Smooth muscle cell of the brain vasculature (primary cell): Measurements from ENCODE around the gene VASP.

Experiments
- DNase-seq: peaks from one replicate; pipeline ENCODE4 v3.0.0-alpha.2; 2012; ENCODE audit warnings: low read depth, low spot score

VASP gene

GRCh38 chr19:45514376-45515051 lies 7.2 kb downstream of the VASP start:
- no peak for DNase-seq

DNA sequence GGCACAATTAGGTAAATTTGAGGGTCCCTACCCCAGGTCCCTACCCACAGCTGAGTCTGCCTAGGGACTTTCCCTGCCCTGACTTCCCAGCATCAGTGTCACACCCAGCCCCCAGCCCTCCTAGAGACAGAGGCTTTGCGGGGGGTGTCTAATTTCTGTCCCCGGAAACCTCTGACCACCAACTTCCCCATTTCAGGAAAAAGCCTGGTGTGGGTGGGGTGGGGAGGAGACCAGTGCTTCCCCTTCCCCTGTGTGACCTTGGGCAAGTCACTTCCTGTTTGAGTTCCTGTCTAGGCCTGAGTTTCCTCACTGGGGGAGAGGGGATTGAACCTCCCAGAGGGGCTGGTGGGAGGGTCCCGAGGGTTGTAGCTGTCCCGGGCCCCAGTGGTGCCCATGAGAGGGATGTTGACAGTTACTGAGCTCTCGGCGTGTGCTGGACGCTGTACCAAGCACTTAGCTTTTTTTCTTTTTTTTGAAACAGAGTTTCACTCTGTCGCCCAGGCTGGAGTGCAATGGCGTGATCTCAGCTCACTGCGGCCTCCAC lies 7.9 kb downstream of the VASP start:
- no peak for DNase-seq

DNA sequence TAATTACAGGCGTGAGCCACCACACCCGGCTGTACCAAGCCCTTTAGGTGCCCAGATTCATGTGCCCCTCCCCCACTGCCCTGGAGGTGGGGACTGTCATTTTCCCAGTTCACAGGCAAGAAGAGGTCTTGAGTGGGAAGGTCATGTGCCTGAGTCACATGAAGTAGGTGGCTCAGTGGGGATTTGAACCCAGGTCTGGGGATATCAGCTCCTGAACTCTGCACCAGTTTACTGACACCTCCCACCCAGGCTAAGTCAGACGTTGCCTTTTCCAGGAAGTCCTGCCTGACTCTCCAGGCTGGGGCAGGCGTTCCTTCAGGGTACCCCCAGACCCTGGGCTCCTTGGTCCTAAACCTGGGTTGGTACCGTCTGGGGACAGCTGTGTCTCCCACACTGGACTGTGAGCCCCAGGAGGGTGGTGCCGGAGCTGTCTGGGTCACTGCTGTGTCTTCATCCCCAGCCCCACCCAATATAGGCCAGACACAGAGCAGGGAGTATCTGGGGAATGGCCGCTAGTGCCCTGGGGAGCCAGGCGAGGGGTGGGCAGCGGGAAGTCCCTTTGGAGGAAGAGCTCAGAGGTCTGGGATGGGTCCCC lies 8.6 kb downstream of the VASP start:
- DNase-seq, result no peak

- no peak for DNase-seq
These were observed 10.0 kb downstream of the VASP start for GRCh38 chr19:45517238-45517637.

GRCh38 chr19:45517641-45518468 lies 10.6 kb downstream of the VASP start:
- DNase-seq, result no peak

GRCh38 chr19:45518469-45518826 lies 11.2 kb downstream of the VASP start:
- DNase-seq, result no peak

DNA sequence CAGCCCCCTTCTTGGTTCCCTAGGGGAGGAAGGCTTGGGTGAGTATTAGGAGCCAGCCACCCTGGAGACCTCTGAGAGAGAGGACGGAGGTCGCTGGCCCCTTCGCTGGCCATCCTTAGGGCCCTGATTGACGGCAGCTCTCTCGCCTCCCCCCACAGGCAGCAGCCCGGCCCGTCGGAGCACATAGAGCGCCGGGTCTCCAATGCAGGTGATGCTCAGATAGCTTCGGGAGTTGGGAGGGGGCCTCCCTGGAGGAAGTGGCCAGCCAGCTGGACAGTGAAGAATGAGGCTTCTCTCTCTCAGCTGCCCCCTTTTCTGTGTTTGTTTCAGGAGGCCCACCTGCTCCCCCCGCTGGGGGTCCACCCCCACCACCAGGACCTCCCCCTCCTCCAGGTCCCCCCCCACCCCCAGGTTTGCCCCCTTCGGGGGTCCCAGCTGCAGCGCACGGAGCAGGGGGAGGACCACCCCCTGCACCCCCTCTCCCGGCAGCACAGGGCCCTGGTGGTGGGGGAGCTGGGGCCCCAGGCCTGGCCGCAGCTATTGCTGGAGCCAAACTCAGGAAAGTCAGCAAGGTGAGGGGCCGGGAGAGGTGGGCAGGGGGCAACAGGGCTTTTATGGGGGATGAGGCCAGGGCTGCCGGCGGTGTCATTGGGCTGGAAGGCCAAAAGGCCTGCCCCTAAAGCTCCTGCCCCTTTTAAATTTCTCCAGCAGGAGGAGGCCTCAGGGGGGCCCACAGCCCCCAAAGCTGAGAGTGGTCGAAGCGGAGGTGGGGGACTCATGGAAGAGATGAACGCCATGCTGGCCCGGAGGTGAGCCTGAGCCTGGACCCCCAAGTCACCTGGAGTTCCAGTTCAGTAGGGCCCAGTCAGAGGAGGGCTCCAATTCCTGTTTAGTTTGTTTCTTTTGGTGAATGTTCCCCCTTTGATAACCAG lies 15.0 kb downstream of the VASP start:
- no peak for DNase-seq

DNA sequence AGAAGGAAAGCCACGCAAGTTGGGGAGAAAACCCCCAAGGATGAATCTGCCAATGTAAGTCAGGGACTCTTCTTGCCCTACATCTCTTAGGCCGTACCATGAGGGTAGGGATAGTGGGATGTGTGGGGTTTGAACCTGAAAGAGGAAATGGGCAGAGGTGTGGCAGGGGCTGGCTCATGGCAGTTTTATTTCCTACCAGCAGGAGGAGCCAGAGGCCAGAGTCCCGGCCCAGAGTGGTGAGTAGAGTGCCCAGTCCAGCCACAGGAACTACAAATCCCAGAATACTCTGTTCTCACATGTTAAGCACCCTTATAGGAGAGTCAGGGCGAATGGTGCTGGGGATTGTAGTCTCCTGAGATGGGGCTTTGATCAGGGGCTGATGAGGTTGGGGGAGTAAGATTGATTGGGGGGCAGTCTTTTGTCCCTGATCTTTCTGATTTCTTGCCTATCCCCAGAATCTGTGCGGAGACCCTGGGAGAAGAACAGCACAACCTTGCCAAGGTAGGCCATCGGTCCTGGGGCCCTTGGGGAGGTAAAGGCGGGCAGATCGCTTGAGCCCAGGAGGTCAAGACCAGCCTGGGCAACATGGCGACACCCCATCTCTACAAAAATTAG lies 16.5 kb downstream of the VASP start:
- peak; percentile 67 for DNase-seq

GRCh38 chr19:45524575-45525129 lies 17.4 kb downstream of the VASP start:
- no peak for DNase-seq

DNA sequence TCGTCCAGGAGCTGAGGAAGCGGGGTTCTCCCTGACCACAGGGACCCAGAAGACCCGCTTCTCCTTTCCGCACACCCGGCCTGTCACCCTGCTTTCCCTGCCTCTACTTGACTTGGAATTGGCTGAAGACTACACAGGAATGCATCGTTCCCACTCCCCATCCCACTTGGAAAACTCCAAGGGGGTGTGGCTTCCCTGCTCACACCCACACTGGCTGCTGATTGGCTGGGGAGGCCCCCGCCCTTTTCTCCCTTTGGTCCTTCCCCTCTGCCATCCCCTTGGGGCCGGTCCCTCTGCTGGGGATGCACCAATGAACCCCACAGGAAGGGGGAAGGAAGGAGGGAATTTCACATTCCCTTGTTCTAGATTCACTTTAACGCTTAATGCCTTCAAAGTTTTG lies 18.9 kb downstream of the VASP start:
- DNase-seq, result no peak

GRCh38 chr19:45526971-45527370 lies 19.7 kb downstream of the VASP start:
- no peak for DNase-seq

DNA sequence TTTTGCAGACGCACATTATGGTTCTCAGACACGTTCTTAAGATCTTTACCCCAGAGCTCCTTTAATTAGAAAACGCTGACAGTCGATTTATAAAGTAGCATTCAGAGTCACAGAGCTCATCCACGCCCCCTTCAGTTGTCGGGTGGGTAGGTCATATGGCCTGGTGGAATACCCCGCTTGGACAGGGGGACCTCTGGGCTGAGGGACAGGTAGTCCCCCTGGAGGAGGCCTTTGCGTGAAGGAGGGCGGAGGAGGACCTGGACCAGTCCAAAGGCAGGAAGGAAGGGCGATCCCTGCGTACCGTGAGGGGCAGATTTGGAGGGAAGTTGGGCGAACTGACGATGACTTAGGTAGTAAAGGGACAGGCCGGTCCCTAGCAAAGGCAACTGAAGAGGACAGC lies 20.5 kb downstream of the VASP start:
- DNase-seq, result no peak

- DNase-seq, result no peak
These were observed 21.0 kb downstream of the VASP start for GRCh38 chr19:45528149-45528743.

- DNase-seq, result no peak
These were observed 21.6 kb downstream of the VASP start for GRCh38 chr19:45528744-45529419.

DNA sequence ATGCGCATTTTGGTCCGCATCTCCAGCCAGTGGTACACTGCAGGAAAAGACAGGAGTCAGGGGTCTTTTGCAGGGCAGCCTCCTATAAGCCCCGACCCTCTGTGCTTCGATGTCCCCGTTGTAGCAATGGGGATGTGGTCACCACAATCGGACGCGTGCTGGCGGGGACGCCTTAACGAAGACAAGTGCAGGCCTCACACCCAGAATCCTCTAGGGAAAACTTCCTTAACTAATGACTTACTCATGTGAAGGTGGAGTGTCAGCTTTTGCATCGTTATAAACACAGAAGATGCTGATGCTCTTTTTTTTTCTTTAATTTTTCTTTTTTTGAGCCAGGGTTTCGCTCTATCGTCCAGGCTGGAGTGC lies 22.1 kb downstream of the VASP start:
- no peak for DNase-seq

- no peak for DNase-seq
These were observed 24.1 kb downstream of the VASP start for GRCh38 chr19:45531349-45531748.

- DNase-seq, result no peak
These were observed 32.2 kb downstream of the VASP start for GRCh38 chr19:45539459-45539858.

DNA sequence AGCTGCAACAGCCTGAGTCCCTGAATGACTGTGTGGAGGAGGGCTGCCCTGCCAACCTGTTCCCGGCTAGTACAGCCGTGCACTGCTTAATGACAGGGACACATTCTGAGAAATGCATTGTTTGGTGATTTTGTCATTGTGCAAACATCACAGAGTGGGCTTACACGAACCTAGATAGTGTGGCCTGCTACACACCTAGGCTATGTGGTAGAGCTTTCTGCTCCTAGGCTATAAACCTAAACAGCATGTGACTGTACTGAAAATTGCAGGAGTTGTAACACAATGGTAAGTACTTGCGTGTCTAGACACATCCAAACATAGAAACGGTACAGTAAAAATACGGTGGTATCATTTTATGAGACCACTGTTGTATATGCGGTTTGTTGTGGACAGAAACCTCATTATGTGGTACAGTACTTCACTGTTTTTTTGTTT lies 35.0 kb downstream of the VASP start:
- no peak for DNase-seq

GRCh38 chr19:45547211-45547770 lies 40.0 kb downstream of the VASP start:
- no peak for DNase-seq
